Right cardiac atrium (tissue), 5 donors: Measurements from ENCODE around the gene ENHO. TPM values are rescaled to one million over a fixed set of nuclear protein-coding genes. Genes with fewer than 3 reads are reported as not detected.

ENCODE experiments used
- ATAC-seq, 2 donors: fragments of 200-7000 bp; cut with Tn5 transposase; one replicate each; pipeline versions ENCODE4 v1.8.0 to v1.9.1; 2020; ENCODE audit warnings: moderate library complexity in 2 of 2, mild to moderate bottlenecking in 1 of 2
- DNase-seq, 3 donors: peaks; one replicate each; pipeline ENCODE4 v3.0.0-alpha.2; 2020
- H3K27ac ChIP-seq: one replicate; pipeline ENCODE4 v1.5.1; 2013; ENCODE audit warnings: mild to moderate bottlenecking, low read length, control low read depth, moderate library complexity
- H3K27me3 ChIP-seq: one replicate; pipeline ENCODE4 v1.6.1; 2013; ENCODE audit not compliant: control insufficient read depth, insufficient read depth
- H3K4me1 ChIP-seq: one replicate; pipeline ENCODE4 v1.6.1; 2013; ENCODE audit warnings: low read length; ENCODE audit not compliant: control insufficient read depth, insufficient read depth
- H3K4me3 ChIP-seq: one replicate; pipeline ENCODE4 v1.5.1; 2013; ENCODE audit warnings: low read length, control low read depth
- H3K9me3 ChIP-seq: one replicate; pipeline ENCODE4 v1.6.1; 2013; ENCODE audit warnings: low read length; ENCODE audit not compliant: control insufficient read depth
- WGBS: extraction: QIAGEN DNeasy Blood & Tissue Kit; methylation state at CpG from one replicate; pipeline ENCODE4 v1.1.7; 2013; 5-methylcytosine and 5-hydroxymethylcytosine counted together
- intact Hi-C, 4 donors: fragments of 100-400 bp; cut with DNase I; formaldehyde crosslinking; loops; one replicate each; pipeline versions ENCODE4 v1.11.0 to v1.14.0; 2022 to 2023
- polyA plus RNA-seq: library from polyadenylated mRNA; stranded (reverse); fragments of 200-250 nt; gene quantifications from one replicate; pipeline ENCODE4 v1.2.3, GENCODE V29; 2013
- total RNA-seq, 4 donors: library from RNA; stranded (reverse); fragmentation: NEBNext Ultra II Directional; extraction: Animal tissue kit (Norgen Biotek cat#: 25700); gene quantifications; one replicate each; pipeline ENCODE4 v1.2.1, GENCODE V29; 2021
- donor health status: healthy with polysubstance abuse.
- donor health status: DM: no; HTN: yes; CAD: no.
- donor health status: DM: no; HTN: no; CAD: no.
- donor health status: DM: no; HTN: yes; CAD: no; lungs with severe emphysema.
- donor health status: DM: yes; HTN: yes; CAD: no.

ENHO gene
- total and polyA plus RNA-seq, 5 donors: 0.67 to 3.2 (median 1.6) TPM

GRCh38 chr9:34514401-34514800 is 8.4 kb downstream of the ENHO start:
- intact Hi-C loops: no loop called here
- DNase-seq: no peak
- H3K4me1 ChIP-seq: no peaks in the 10 kb centered on the region
- ATAC-seq: no peak
- H3K27me3 ChIP-seq: no peaks in the 10 kb centered on the region
- no peak overlapping the region for H3K27ac ChIP-seq
- 87% methylated on average over 8 of the region's 8 CpGs for WGBS
- H3K9me3 ChIP-seq: no peaks in the 10 kb centered on the region
- no peak overlapping the region for H3K4me3 ChIP-seq

GRCh38 chr9:34513567-34514214 is 9.1 kb downstream of the ENHO start:
- intact Hi-C loops: no loop called here
- Histone ChIP-seq H3K27me3 (no peaks in the 10 kb centered on the region), H3K27ac (no peak overlapping the region), H3K4me3 (no peak overlapping the region), H3K9me3 (no peaks in the 10 kb centered on the region), H3K4me1 (no peaks in the 10 kb centered on the region)
- peak in 1 of 3 donors; percentile 66 for DNase-seq
- no peak for ATAC-seq
- 60% methylated on average over 2 of the region's 2 CpGs for WGBS

DNA sequence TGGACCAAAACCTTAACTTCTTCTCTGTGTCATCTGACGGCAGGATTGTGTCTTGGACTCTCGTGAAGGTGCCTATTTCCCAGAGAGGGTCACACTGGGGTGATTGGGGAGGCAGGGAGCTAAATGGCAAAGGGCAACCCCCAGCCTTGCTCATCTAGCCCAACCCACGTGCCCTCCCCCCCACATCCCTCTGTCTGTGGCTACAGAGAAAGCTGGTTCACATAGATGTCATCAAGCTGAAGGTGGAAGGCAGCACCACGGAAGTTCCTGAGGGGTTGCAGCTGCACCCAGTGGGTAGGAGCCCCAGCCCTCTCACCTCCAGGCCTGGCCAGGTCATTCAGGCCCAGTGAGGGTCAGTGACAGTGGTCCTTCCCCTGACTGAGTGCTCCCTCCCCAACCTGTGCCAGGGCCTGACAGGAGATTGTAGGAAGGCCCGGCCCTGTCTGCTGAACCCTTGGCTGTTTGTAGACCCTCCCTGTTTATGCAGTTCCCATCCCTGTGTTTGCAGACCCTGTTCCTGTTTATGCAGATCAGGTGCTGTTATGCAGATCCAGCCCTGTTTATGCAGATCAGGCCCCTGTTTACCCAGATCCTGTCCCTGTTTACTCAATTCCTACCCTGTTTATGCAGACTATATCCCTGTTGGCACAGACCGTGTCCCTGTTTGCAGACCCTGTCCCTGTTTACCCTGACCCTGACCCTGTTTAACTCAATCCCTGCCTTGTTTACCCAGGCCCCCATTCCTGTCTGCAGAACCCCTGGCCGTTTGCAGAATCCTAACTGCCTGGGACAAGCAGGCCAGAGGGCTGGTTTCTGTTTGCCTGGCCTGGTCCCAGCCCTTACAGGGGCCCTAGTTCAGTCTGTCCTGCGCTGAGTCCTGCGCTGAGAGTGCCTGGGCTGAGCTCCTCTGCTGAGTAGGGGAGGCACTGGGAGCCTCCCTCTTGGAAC is 10.4 kb downstream of the ENHO start:
- Histone ChIP-seq H3K4me3 (no peak overlapping the region), H3K27me3 (no peaks in the 10 kb centered on the region), H3K27ac (no peak overlapping the region), H3K4me1 (no peaks in the 10 kb centered on the region), H3K9me3 (no peaks in the 10 kb centered on the region)
- ATAC-seq: no peak
- intact Hi-C loops: no loop called here
- WGBS: 74% methylated on average over 9 of the region's 9 CpGs
- no peak for DNase-seq

GRCh38 chr9:34510497-34511468 is 12.0 kb downstream of the ENHO start:
- H3K9me3 ChIP-seq: no peaks in the 10 kb centered on the region
- DNase-seq (no peak), ATAC-seq (no peak)
- no peak overlapping the region for H3K27ac ChIP-seq
- 64% methylated on average over 13 of the region's 13 CpGs for WGBS
- intact Hi-C loops: no loop called here
- no peak overlapping the region for H3K4me3 ChIP-seq
- no peaks in the 10 kb centered on the region for H3K27me3 ChIP-seq
- H3K4me1 ChIP-seq: no peaks in the 10 kb centered on the region

DNA sequence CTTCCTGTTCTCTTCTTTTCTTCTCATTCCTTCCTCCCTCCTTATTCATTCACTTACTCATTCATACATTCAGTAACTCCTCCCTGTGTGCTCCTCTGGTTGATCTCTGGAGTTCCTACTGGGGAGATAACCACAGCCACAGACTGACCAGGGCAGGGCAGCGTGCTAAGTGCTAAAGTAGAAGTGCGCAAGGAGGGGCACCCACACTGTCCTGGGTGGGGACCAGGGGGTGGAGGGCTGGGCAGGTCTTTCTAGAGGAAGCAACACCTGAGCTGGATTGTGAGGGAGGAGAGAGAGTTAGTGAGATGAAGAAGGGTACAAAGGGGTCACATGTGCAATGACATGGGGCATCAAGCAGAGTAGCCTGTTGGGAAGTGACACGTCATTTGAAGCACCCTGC is 13.8 kb downstream of the ENHO start:
- DNase-seq (no peak), ATAC-seq (no peak)
- Histone ChIP-seq H3K4me1 (no peaks in the 10 kb centered on the region), H3K27me3 (no peaks in the 10 kb centered on the region), H3K9me3 (no peaks in the 10 kb centered on the region), H3K27ac (no peak overlapping the region), H3K4me3 (no peak overlapping the region)
- 90% methylated on average over 3 of the region's 3 CpGs for WGBS
- intact Hi-C loops: loop anchor here in 1 of 4 donors (10.0 kb wide), 1 partner anchor 104 kb away; no protein-coding TSS in a partner anchor

DNA sequence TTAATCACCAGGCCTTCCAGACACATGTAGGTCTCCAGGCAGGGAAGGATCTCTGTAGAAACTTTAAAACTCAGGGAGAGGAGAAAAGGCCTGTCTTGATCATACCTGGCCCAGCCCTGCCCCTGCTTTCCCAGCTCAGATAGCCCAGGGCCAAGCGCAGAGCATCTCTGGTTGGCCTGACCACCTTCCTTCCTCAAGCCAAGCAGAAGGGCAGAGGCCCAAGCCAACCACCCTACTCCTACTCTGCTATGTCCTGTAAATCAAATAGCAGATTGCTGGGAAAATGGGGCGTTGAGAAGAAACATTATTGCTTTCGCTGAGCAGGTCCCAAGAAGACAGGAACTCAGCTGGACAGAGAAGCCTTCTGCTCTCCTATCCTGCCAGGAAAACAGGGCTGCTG is 14.3 kb downstream of the ENHO start:
- Histone ChIP-seq H3K4me1 (no peaks in the 10 kb centered on the region), H3K27me3 (no peaks in the 10 kb centered on the region), H3K4me3 (no peak overlapping the region), H3K27ac (no peak overlapping the region), H3K9me3 (no peaks in the 10 kb centered on the region)
- intact Hi-C loops: loop anchor here in 1 of 4 donors (10.0 kb wide), 1 partner anchor 104 kb away; no protein-coding TSS in a partner anchor
- DNase-seq (no peak), ATAC-seq (no peak)
- 91% methylated on average over 3 of the region's 3 CpGs for WGBS

DNA sequence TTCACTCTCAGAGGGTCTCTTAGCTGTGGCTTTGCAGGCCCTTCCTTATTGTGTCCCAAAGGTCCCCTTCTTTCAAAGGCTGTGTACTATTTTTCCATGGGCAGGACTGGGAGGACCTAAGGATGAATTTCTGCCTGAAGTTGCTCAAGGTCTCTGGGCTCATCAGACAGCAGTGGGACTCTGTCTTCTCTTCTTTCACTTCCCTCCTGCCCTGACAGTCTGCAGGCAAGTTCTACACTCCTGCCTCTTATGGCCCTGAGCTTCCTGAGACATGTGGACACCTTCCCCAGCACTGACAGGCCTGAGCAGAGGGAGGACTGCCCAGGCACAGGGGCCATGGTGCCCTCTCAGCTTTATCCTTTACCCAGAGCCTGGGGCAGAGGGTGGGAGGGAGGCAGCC is 14.8 kb downstream of the ENHO start:
- H3K4me3 ChIP-seq: no peak overlapping the region
- no peaks in the 10 kb centered on the region for H3K9me3 ChIP-seq
- DNase-seq (no peak), ATAC-seq (no peak)
- no peak overlapping the region for H3K27ac ChIP-seq
- intact Hi-C loops: loop anchor here in 1 of 4 donors (10.0 kb wide), 1 partner anchor 103 kb away; no protein-coding TSS in a partner anchor
- H3K4me1 ChIP-seq: no peaks in the 10 kb centered on the region
- H3K27me3 ChIP-seq: no peaks in the 10 kb centered on the region

DNA sequence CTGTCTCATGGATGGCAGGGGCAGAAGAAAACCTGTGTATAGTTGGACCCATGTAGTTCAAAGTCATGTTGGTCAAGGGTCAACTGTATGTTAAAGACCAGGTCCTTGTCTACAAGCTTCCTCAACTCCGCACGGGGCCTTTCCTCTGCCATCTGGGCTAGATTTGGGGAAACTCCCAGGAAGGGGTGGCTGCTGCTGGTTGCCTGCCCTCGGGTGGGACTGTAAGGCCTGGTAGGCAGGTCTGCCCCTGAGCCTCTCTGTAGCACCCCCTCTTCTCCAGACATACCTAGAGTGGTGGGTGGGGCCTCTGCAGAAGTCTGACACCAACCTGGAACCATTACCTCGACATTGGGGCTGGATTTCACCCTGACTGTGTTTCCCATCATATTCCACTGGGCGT is 15.2 kb downstream of the ENHO start:
- H3K9me3 ChIP-seq: no peaks in the 10 kb centered on the region
- ATAC-seq (no peak), DNase-seq (no peak)
- no peak overlapping the region for H3K4me3 ChIP-seq
- intact Hi-C loops: loop anchor here in 1 of 4 donors (10.0 kb wide), 1 partner anchor 103 kb away; no protein-coding TSS in a partner anchor
- no peak overlapping the region for H3K27ac ChIP-seq
- WGBS: 79% methylated on average over 5 of the region's 5 CpGs
- H3K4me1 ChIP-seq: no peaks in the 10 kb centered on the region
- no peaks in the 10 kb centered on the region for H3K27me3 ChIP-seq

GRCh38 chr9:34506623-34507022 is 16.2 kb downstream of the ENHO start:
- intact Hi-C loops: loop anchor here in 1 of 4 donors (10.0 kb wide), 1 partner anchor 102 kb away; no protein-coding TSS in a partner anchor
- H3K27me3 ChIP-seq: no peaks in the 10 kb centered on the region
- no peak overlapping the region for H3K4me3 ChIP-seq
- no peak overlapping the region for H3K27ac ChIP-seq
- no peak for ATAC-seq
- no peaks in the 10 kb centered on the region for H3K9me3 ChIP-seq
- DNase-seq: no peak
- H3K4me1 ChIP-seq: peaks cover 6% of the 10 kb centered on the region
- 91% methylated on average over 7 of the region's 7 CpGs for WGBS

- intact Hi-C loops: loop anchor here in 1 of 4 donors (10.0 kb wide), 1 partner anchor 101 kb away; no protein-coding TSS in a partner anchor
- Histone ChIP-seq H3K9me3 (no peaks in the 10 kb centered on the region), H3K27me3 (no peaks in the 10 kb centered on the region), H3K4me3 (no peak overlapping the region), H3K27ac (no peak overlapping the region), H3K4me1 (peaks cover 6% of the 10 kb centered on the region)
- no peak for ATAC-seq
- WGBS: 86% methylated on average over 5 of the region's 5 CpGs
- DNase-seq: no peak
These were observed 17.2 kb downstream of the ENHO start for GRCh38 chr9:34505370-34506120.
